IMR-90 (cell line): ENCODE results near the gene LRIG1.

ENCODE experiments used
- FOS ChIP-seq: fragments of 150-350 bp; IDR thresholded peaks from 2 replicates; pipeline ENCODE4 v1.6.1; 2016; ENCODE audit warnings: low read depth, low read length
- MXI1 ChIP-seq: IDR thresholded peaks from 2 replicates; pipeline ENCODE4 v1.6.1; 2012; ENCODE audit warnings: low read depth, mild to moderate bottlenecking, low read length, moderate library complexity, borderline replicate concordance
- POLR2A ChIP-seq: IDR thresholded peaks from 2 replicates; pipeline ENCODE4 v1.6.1; 2012; ENCODE audit warnings: mild to moderate bottlenecking, low read depth, low read length
- TF ChIP-seq, protein P1 (sequence below): conservative IDR thresholded peaks from 2 replicates; pipeline ENCODE4 v1.5.1; 2012; ENCODE audit warnings: mild to moderate bottlenecking, low read depth, low read length, improper control_type of control experiment
- TF ChIP-seq, protein P2 (sequence below): fragments of 150-350 bp; IDR thresholded peaks from 2 replicates; pipeline ENCODE4 v1.6.1; 2017; ENCODE audit warnings: mild to moderate bottlenecking, antibody characterized with exemption, low read length, low read depth

DNA sequence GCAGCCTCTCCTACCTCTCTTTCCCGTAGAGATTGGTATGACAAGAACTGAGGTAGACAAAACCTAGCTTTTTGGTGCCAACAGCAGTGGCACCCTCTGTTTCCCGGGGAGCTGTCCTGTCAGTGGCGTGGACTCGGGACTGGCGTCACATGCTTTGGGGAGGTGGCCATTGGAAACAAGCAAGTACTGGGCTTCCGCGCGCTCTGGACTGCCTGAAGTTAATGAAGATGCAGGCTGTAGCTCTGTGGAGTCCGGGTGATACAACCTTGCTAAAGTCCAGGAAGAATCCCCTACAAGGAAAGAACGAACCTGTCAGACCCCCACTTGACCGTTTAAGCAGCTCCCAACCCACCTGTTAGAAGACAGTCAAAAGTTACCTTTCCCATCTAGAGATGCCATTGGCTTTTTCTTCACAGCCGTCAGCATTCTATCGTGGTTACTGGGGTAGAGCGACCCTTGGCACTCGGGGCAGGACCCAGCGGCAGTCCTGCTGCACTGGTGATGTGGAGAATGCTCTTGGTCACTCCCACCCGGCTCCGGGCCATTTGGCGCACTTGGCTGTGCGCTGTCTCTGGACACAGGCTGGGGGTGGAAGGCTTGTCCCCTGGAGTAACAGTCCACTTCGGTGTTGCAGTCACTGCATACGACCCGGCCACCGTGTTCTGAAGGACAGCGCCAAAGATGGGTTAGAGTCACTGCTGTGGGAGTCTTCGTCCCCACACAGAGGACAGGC lies 120.5 kb downstream of the LRIG1 start:
- TF ChIP-seq, protein P1, sequence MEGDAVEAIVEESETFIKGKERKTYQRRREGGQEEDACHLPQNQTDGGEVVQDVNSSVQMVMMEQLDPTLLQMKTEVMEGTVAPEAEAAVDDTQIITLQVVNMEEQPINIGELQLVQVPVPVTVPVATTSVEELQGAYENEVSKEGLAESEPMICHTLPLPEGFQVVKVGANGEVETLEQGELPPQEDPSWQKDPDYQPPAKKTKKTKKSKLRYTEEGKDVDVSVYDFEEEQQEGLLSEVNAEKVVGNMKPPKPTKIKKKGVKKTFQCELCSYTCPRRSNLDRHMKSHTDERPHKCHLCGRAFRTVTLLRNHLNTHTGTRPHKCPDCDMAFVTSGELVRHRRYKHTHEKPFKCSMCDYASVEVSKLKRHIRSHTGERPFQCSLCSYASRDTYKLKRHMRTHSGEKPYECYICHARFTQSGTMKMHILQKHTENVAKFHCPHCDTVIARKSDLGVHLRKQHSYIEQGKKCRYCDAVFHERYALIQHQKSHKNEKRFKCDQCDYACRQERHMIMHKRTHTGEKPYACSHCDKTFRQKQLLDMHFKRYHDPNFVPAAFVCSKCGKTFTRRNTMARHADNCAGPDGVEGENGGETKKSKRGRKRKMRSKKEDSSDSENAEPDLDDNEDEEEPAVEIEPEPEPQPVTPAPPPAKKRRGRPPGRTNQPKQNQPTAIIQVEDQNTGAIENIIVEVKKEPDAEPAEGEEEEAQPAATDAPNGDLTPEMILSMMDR, result no peak
- TF ChIP-seq POLR2A (no peak), MXI1 (no peak), FOS (no peak)
- TF ChIP-seq, protein P2, sequence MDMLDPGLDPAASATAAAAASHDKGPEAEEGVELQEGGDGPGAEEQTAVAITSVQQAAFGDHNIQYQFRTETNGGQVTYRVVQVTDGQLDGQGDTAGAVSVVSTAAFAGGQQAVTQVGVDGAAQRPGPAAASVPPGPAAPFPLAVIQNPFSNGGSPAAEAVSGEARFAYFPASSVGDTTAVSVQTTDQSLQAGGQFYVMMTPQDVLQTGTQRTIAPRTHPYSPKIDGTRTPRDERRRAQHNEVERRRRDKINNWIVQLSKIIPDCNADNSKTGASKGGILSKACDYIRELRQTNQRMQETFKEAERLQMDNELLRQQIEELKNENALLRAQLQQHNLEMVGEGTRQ, result no peak
